Measurements from ENCODE around the gene DGKI. TPM values are rescaled to one million over a fixed set of nuclear protein-coding genes. Genes with fewer than 3 reads are reported as not detected.

The DGKI gene
- total and polyA plus RNA-seq, 2 experiments from 2014 or later = 0.16 to 1.0 TPM

- Histone ChIP-seq H3K4me2 (no peak overlapping the region), H3K4me1 (ENCODE audit: insufficient read depth) (0 out of 2 replicates have a peak, but pooled peaks cover 6% of the 10 kb centered on the region), H3K9me2 (ENCODE audit: insufficient read depth) (peaks cover 7% of the 10 kb centered on the region; the same call in 1 of the 2 replicates), H3K36me3 (ENCODE audit: insufficient read depth) (no peaks in the 10 kb centered on the region), H3K4me3 (no peak overlapping the region), H3F3A (replicated peaks; ENCODE audit: low read depth) (no peaks in the 10 kb centered on the region), H3K79me2 (replicated peaks; ENCODE audit: insufficient read depth) (no peaks in the 10 kb centered on the region), H3K27ac (ENCODE audit: low read depth) (no peak overlapping the region), H3K27me3 (ENCODE audit: insufficient read depth) (no peaks in the 10 kb centered on the region), H4K20me1 (replicated peaks; ENCODE audit: insufficient read depth) (no peaks in the 10 kb centered on the region), H2AFZ (no peak overlapping the region)
- DNase-seq (ENCODE audit: low spot score) (no peak), ATAC-seq (no peak)
- Mint-ChIP-seq H3K4me3 (no peak overlapping the region), H3K4me1 (no peaks in the 10 kb centered on the region; the same call in 1 of the 3 replicates), H3K27ac (no peak overlapping the region), H3K36me3 (ENCODE audit: low read depth) (no peaks in the 10 kb centered on the region), H3K9me3 (no peaks in the 10 kb centered on the region), H3K27me3 (ENCODE audit: insufficient read depth, low read depth, poor library complexity) (no peaks in the 10 kb centered on the region)
- no peak for TF ChIP-seq JUNB (IDR thresholded peaks at IDR 0.05; ENCODE audit: unreplicated experiment)
Measured at GRCh38 chr7:137687556-137688265, 159.1 kb downstream of the DGKI start.

GRCh38 chr7:137685433-137686164 is 161.2 kb downstream of the DGKI start:
- no peaks in the 10 kb centered on the region for H3K27me3 ChIP-seq (ENCODE audit: insufficient read depth)
- no peaks in the 10 kb centered on the region for H3K9me3 Mint-ChIP-seq
- no peaks in the 10 kb centered on the region; the same call in 1 of the 3 replicates for H3K4me1 Mint-ChIP-seq
- H3K36me3 ChIP-seq (ENCODE audit: insufficient read depth) = no peaks in the 10 kb centered on the region
- no peak overlapping the region for H3K4me3 ChIP-seq
- H3K27me3 Mint-ChIP-seq (ENCODE audit: insufficient read depth, low read depth, poor library complexity) = no peaks in the 10 kb centered on the region
- H3K4me1 ChIP-seq (ENCODE audit: insufficient read depth) = peaks cover 11% of the 10 kb centered on the region; the same call in 1 of the 2 replicates
- H3K4me2 ChIP-seq = no peak overlapping the region
- H2AFZ ChIP-seq = 0 out of 2 replicates have a peak overlapping the region, but pooled peaks have one; percentile 64
- H3K36me3 Mint-ChIP-seq (ENCODE audit: low read depth) = no peaks in the 10 kb centered on the region
- no peak for DNase-seq (ENCODE audit: low spot score)
- no peak overlapping the region for H3K27ac ChIP-seq (ENCODE audit: low read depth)
- no peaks in the 10 kb centered on the region for H3K79me2 ChIP-seq (replicated peaks; ENCODE audit: insufficient read depth)
- no peak overlapping the region for H3K27ac Mint-ChIP-seq
- no peak for ATAC-seq
- H3F3A ChIP-seq (replicated peaks; ENCODE audit: low read depth) = no peaks in the 10 kb centered on the region
- H4K20me1 ChIP-seq (replicated peaks; ENCODE audit: insufficient read depth) = no peaks in the 10 kb centered on the region
- H3K4me3 Mint-ChIP-seq = no peak overlapping the region
- peaks cover 15% of the 10 kb centered on the region; the same call in 1 of the 2 replicates for H3K9me2 ChIP-seq (ENCODE audit: insufficient read depth)
- TF ChIP-seq ZNF114 (CRISPR knock-in tag; IDR thresholded peaks at IDR 0.05) (no peak), REST (IDR thresholded peaks at IDR 0.05; ENCODE audit: unreplicated experiment) (no peak), ZNF462 (CRISPR knock-in tag; IDR thresholded peaks at IDR 0.05) (no peak), EZH2 (IDR thresholded peaks at IDR 0.05; ENCODE audit: low read depth, unreplicated experiment) (no peak), NANOG (IDR thresholded peaks at IDR 0.05; ENCODE audit: borderline replicate concordance) (no peak), CTCF (conservative IDR thresholded peaks at IDR 0.05; ENCODE audit: low read depth in 2 of 2) (no peak), EZH2phosphoT487 (IDR thresholded peaks at IDR 0.05; ENCODE audit: unreplicated experiment) (no peak)

All from GM23338 (cell line).